ENCODE results near the gene FBXO21.
A peak's percentile ranks its signal among the peaks of the same experiment; 100 is the strongest.
"Not testable (repeated sequence)": the region's sequence is repeated elsewhere in the genome, so short reads cannot be mapped to it uniquely, and the experiment has no call there.

FBXO21 gene

GRCh38 chr12:117190210-117190781 is at the start of gene FBXO21:
Gene FBXO21 (minus strand): TSS chr12:117190470. CDS start chr12:117190456, 14 bp downstream.
- DNase-seq (ENCODE audit: low read depth), result peak; percentile 41
- peak within 1 kb of the TSS; percentile 87 for H3K4me3 ChIP-seq (ENCODE audit: low read depth, low read length)

- DNase-seq (ENCODE audit: low read depth), result peak; percentile 5
- no peak overlapping the region for H3K4me3 ChIP-seq (ENCODE audit: low read depth, low read length)
Observed at GRCh38 chr12:117236456-117237001, 46.3 kb upstream of the FBXO21 start.

- no peak overlapping the region for H3K4me3 ChIP-seq (ENCODE audit: low read depth, low read length)
- no peak for DNase-seq (ENCODE audit: low read depth)
Observed at GRCh38 chr12:117235261-117235660, 45.0 kb upstream of the FBXO21 start.

- no peak overlapping the region for H3K4me3 ChIP-seq (ENCODE audit: low read depth, low read length)
- DNase-seq (ENCODE audit: low read depth), result no peak
Observed at GRCh38 chr12:117234441-117234840, 44.2 kb upstream of the FBXO21 start.

GRCh38 chr12:117231750-117232149 is 41.5 kb upstream of the FBXO21 start:
- no peak for DNase-seq (ENCODE audit: low read depth)
- no peak overlapping the region for H3K4me3 ChIP-seq (ENCODE audit: low read depth, low read length)

GRCh38 chr12:117228239-117228638 is 38.0 kb upstream of the FBXO21 start:
- DNase-seq (ENCODE audit: low read depth), result no peak
- H3K4me3 ChIP-seq (ENCODE audit: low read depth, low read length), result no peak overlapping the region

GRCh38 chr12:117227000-117227653 is 36.9 kb upstream of the FBXO21 start:
- no peak overlapping the region for H3K4me3 ChIP-seq (ENCODE audit: low read depth, low read length)
- no peak for DNase-seq (ENCODE audit: low read depth)

GRCh38 chr12:117226505-117226904 is 36.2 kb upstream of the FBXO21 start:
- no peak for DNase-seq (ENCODE audit: low read depth)
- H3K4me3 ChIP-seq (ENCODE audit: low read depth, low read length), result no peak overlapping the region

GRCh38 chr12:117225179-117225578 is 34.9 kb upstream of the FBXO21 start:
- H3K4me3 ChIP-seq (ENCODE audit: low read depth, low read length), result no peak overlapping the region
- no peak for DNase-seq (ENCODE audit: low read depth)

- not testable (repeated sequence) for DNase-seq (ENCODE audit: low read depth); H3K4me3 ChIP-seq (ENCODE audit: low read depth, low read length)
Observed at GRCh38 chr12:117220947-117221346, 30.7 kb upstream of the FBXO21 start.

GRCh38 chr12:117218149-117218548 is 27.9 kb upstream of the FBXO21 start:
- H3K4me3 ChIP-seq (ENCODE audit: low read depth, low read length), result no peak overlapping the region
- DNase-seq (ENCODE audit: low read depth), result no peak

- no peak for DNase-seq (ENCODE audit: low read depth)
- H3K4me3 ChIP-seq (ENCODE audit: low read depth, low read length), result no peak overlapping the region
Observed at GRCh38 chr12:117216686-117217085, 26.4 kb upstream of the FBXO21 start.

- no peak for DNase-seq (ENCODE audit: low read depth)
- no peak overlapping the region for H3K4me3 ChIP-seq (ENCODE audit: low read depth, low read length)
Observed at GRCh38 chr12:117214797-117215196, 24.5 kb upstream of the FBXO21 start.

GRCh38 chr12:117213295-117213808 is 23.1 kb upstream of the FBXO21 start:
- no peak overlapping the region for H3K4me3 ChIP-seq (ENCODE audit: low read depth, low read length)
- DNase-seq (ENCODE audit: low read depth), result no peak

- peak; percentile 31 for DNase-seq (ENCODE audit: low read depth)
- H3K4me3 ChIP-seq (ENCODE audit: low read depth, low read length), result no peak overlapping the region
Observed at GRCh38 chr12:117212563-117213190, 22.4 kb upstream of the FBXO21 start.

GRCh38 chr12:117210266-117210918 is 20.1 kb upstream of the FBXO21 start:
- no peak overlapping the region for H3K4me3 ChIP-seq (ENCODE audit: low read depth, low read length)
- DNase-seq (ENCODE audit: low read depth), result no peak

GRCh38 chr12:117209626-117210025 is 19.4 kb upstream of the FBXO21 start:
- H3K4me3 ChIP-seq (ENCODE audit: low read depth, low read length), result no peak overlapping the region
- DNase-seq (ENCODE audit: low read depth), result no peak

GRCh38 chr12:117208811-117209455 is 18.7 kb upstream of the FBXO21 start:
- DNase-seq (ENCODE audit: low read depth), result no peak
- H3K4me3 ChIP-seq (ENCODE audit: low read depth, low read length), result no peak overlapping the region

- no peak for DNase-seq (ENCODE audit: low read depth)
- no peak overlapping the region for H3K4me3 ChIP-seq (ENCODE audit: low read depth, low read length)
Observed at GRCh38 chr12:117208206-117208605, 17.9 kb upstream of the FBXO21 start.
